HEK293 (cell line): ENCODE measurements around the gene GABPB1.

Experiments used
- CTCF ChIA-PET: fragments of 350-600 bp; formaldehyde crosslinking; extraction: SDS; loops from one replicate; lab custom pipeline; 2021; ENCODE audit warnings: antibody characterized with exemption; lab: Yijun Ruan, JAX
- POLR2A ChIA-PET: fragments of 300-600 bp; formaldehyde crosslinking; extraction: SDS; loops from one replicate; lab custom pipeline; 2020; ENCODE audit warnings: antibody characterized with exemption, inconsistent platforms; lab: Yijun Ruan, JAX
- H3K27ac ChIP-seq: fragments of 200-500 bp; sonication (Bioruptor generic); 2 replicates; pipeline ENCODE4 v1.5.1; 2014; ENCODE audit warnings: low read depth, low read length, control low read depth, inconsistent platforms; ENCODE audit errors: extremely low read depth
- H3K36me3 ChIP-seq, 2 experiments: fragments of 200-500 bp in 1 of 2; sonication (Bioruptor generic) in 1 of 2; 1 replicate in 1 of 2; 2 replicates in 1 of 2; pipeline ENCODE4 v1.5.1; 2014 to 2017; ENCODE audit warnings: inconsistent platforms in 2 of 2, low read length in 2 of 2; ENCODE audit not compliant: control insufficient read depth in 2 of 2, insufficient read depth in 1 of 2
- H3K4me1 ChIP-seq: fragments of 200-500 bp; sonication (Bioruptor generic); 2 replicates; pipeline ENCODE4 v1.5.1; 2014; ENCODE audit warnings: mild to moderate bottlenecking, low read length, inconsistent platforms; ENCODE audit not compliant: control insufficient read depth, insufficient read depth
- H3K4me3 ChIP-seq: 2 replicates; pipeline ENCODE4 v1.5.1; 2011; ENCODE audit warnings: low read depth, mild to moderate bottlenecking, control low read depth, low read length, moderate library complexity
- H3K9me3 ChIP-seq: fragments of 200-500 bp; sonication (Bioruptor generic); 2 replicates; pipeline ENCODE4 v1.5.1; 2014; ENCODE audit warnings: low read depth, low read length, inconsistent platforms; ENCODE audit not compliant: control insufficient read depth, insufficient read depth
- CTCF ChIP-seq: fragments of 450-650 bp; formaldehyde crosslinking; IDR thresholded peaks from 2 replicates; pipeline ENCODE4 v1.5.1; 2016; ENCODE audit warnings: missing biosample characterization, missing genetic modification characterization
- HOXD13 ChIP-seq: sonication (generic); formaldehyde crosslinking; IDR thresholded peaks from 2 replicates; pipeline ENCODE4 v1.8.0; 2022; ENCODE audit warnings: missing genetic modification reagents, borderline replicate concordance
- KLF7 ChIP-seq: fragments of 450-650 bp; formaldehyde crosslinking; IDR thresholded peaks from 2 replicates; pipeline ENCODE4 v1.5.1; 2016; ENCODE audit warnings: missing biosample characterization, missing genetic modification characterization, borderline replicate concordance
- KLF8 ChIP-seq: fragments of 450-650 bp; formaldehyde crosslinking; IDR thresholded peaks from 2 replicates; pipeline ENCODE4 v1.5.1; 2016; ENCODE audit warnings: missing biosample characterization, missing genetic modification characterization
- SCRT1 ChIP-seq: fragments of 450-650 bp; formaldehyde crosslinking; IDR thresholded peaks from 2 replicates; pipeline ENCODE4 v1.5.1; 2016; ENCODE audit warnings: missing biosample characterization, missing genetic modification characterization, borderline replicate concordance
- ZBTB44 ChIP-seq: fragments of 450-650 bp; IDR thresholded peaks from 2 replicates; pipeline ENCODE4 v1.5.1; 2018; ENCODE audit warnings: missing biosample characterization, mild to moderate bottlenecking, missing genetic modification characterization
- ZNF223 ChIP-seq: fragments of 450-650 bp; formaldehyde crosslinking; IDR thresholded peaks from 2 replicates; pipeline ENCODE4 v1.5.1; 2016; ENCODE audit warnings: missing biosample characterization, missing genetic modification characterization
- ZNF24 ChIP-seq: fragments of 450-650 bp; formaldehyde crosslinking; IDR thresholded peaks from 2 replicates; pipeline ENCODE4 v1.5.1; 2016; ENCODE audit warnings: missing biosample characterization, missing genetic modification characterization
- ZNF366 ChIP-seq: fragments of 450-650 bp; formaldehyde crosslinking; conservative IDR thresholded peaks from 2 replicates; pipeline ENCODE4 v1.5.1; 2016; ENCODE audit warnings: missing biosample characterization, missing genetic modification characterization
- ZNF394 ChIP-seq: fragments of 450-650 bp; formaldehyde crosslinking; IDR thresholded peaks from 2 replicates; pipeline ENCODE4 v1.5.1; 2016; ENCODE audit warnings: missing biosample characterization, missing genetic modification characterization, mild to moderate bottlenecking, moderate library complexity, borderline replicate concordance
- ZNF449 ChIP-seq: fragments of 450-650 bp; formaldehyde crosslinking; IDR thresholded peaks from 2 replicates; pipeline ENCODE4 v1.5.1; 2017; ENCODE audit warnings: missing biosample characterization, mild to moderate bottlenecking, missing genetic modification characterization, moderate library complexity
- ZNF473 ChIP-seq: fragments of 450-650 bp; formaldehyde crosslinking; IDR thresholded peaks from 2 replicates; pipeline ENCODE4 v1.5.1; 2017; ENCODE audit warnings: missing biosample characterization, missing genetic modification characterization
- ZNF521 ChIP-seq: fragments of 450-650 bp; formaldehyde crosslinking; IDR thresholded peaks from 2 replicates; pipeline ENCODE4 v1.5.1; 2017; ENCODE audit warnings: missing biosample characterization, mild to moderate bottlenecking, missing genetic modification characterization
- ZNF571 ChIP-seq: fragments of 450-650 bp; formaldehyde crosslinking; IDR thresholded peaks from 2 replicates; pipeline ENCODE4 v1.5.0; 2017; ENCODE audit warnings: missing biosample characterization, missing genetic modification characterization
- ZNF621 ChIP-seq: fragments of 450-650 bp; formaldehyde crosslinking; IDR thresholded peaks from 2 replicates; pipeline ENCODE4 v1.5.1; 2017; ENCODE audit warnings: missing biosample characterization, missing genetic modification characterization
- ZNF658 ChIP-seq: fragments of 450-650 bp; formaldehyde crosslinking; IDR thresholded peaks from 2 replicates; pipeline ENCODE4; 2016; ENCODE audit warnings: missing biosample characterization, missing genetic modification characterization
- ZNF707 ChIP-seq: fragments of 450-650 bp; formaldehyde crosslinking; IDR thresholded peaks from 2 replicates; pipeline ENCODE4 v1.5.1; 2016; ENCODE audit warnings: missing biosample characterization, missing genetic modification characterization
- TF ChIP-seq, protein P1 (sequence below): fragments of 450-650 bp; formaldehyde crosslinking; IDR thresholded peaks from 2 replicates; pipeline ENCODE4 v1.5.1; 2016; ENCODE audit warnings: missing biosample characterization, missing genetic modification characterization
- TF ChIP-seq, protein P2 (sequence below): fragments of 450-650 bp; formaldehyde crosslinking; IDR thresholded peaks from 2 replicates; pipeline ENCODE4 v1.5.1; 2016; ENCODE audit warnings: missing biosample characterization, missing genetic modification characterization, borderline replicate concordance
- TF ChIP-seq, protein P3 (sequence below): fragments of 450-650 bp; formaldehyde crosslinking; IDR thresholded peaks from 2 replicates; pipeline ENCODE4 v1.5.1; 2016; ENCODE audit warnings: missing biosample characterization, missing genetic modification characterization

GABPB1 gene

GRCh38 chr15:50302581-50302980 lies 52.4 kb downstream of the GABPB1 start (continued):
- no peak for TF ChIP-seq CTCF (tag by site-specific recombination)
- TF ChIP-seq ZNF449 (tag by site-specific recombination): no peak
- TF ChIP-seq ZNF571: no peak
- TF ChIP-seq ZNF658: no peak

- no peaks in the 10 kb centered on the region for H3K4me1 ChIP-seq
- CTCF ChIA-PET: interaction anchor here (1.7 kb wide), 1 partner anchor 18 kb away, joined by 5 read pairs; no protein-coding TSS in a partner anchor
- H3K27ac ChIP-seq: no peak overlapping the region
- TF ChIP-seq ZNF473 (no peak), KLF8 (no peak), ZNF223 (tag by site-specific recombination) (no peak), ZNF521 (tag by site-specific recombination) (no peak), ZNF394 (tag by site-specific recombination) (no peak), ZNF621 (tag by site-specific recombination) (no peak), HOXD13 (CRISPR knock-in tag) (no peak), KLF7 (tag by site-specific recombination) (no peak), ZNF24 (no peak), ZNF366 (no peak), ZNF707 (no peak), ZBTB44 (tag by site-specific recombination) (no peak), SCRT1 (no peak)
- TF ChIP-seq, protein P1, sequence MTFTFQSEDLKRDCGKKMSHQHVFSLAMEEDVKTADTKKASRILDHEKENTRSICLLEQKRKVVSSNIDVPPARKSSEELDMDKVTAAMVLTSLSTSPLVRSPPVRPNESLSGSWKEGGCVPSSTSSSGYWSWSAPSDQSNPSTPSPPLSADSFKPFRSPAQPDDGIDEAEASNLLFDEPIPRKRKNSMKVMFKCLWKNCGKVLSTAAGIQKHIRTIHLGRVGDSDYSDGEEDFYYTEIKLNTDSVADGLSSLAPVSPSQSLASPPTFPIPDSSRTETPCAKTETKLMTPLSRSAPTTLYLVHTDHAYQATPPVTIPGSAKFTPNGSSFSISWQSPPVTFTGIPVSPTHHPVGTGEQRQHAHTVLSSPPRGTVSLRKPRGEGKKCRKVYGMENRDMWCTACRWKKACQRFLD (tag by site-specific recombination): no peak
- TF ChIP-seq, protein P2, sequence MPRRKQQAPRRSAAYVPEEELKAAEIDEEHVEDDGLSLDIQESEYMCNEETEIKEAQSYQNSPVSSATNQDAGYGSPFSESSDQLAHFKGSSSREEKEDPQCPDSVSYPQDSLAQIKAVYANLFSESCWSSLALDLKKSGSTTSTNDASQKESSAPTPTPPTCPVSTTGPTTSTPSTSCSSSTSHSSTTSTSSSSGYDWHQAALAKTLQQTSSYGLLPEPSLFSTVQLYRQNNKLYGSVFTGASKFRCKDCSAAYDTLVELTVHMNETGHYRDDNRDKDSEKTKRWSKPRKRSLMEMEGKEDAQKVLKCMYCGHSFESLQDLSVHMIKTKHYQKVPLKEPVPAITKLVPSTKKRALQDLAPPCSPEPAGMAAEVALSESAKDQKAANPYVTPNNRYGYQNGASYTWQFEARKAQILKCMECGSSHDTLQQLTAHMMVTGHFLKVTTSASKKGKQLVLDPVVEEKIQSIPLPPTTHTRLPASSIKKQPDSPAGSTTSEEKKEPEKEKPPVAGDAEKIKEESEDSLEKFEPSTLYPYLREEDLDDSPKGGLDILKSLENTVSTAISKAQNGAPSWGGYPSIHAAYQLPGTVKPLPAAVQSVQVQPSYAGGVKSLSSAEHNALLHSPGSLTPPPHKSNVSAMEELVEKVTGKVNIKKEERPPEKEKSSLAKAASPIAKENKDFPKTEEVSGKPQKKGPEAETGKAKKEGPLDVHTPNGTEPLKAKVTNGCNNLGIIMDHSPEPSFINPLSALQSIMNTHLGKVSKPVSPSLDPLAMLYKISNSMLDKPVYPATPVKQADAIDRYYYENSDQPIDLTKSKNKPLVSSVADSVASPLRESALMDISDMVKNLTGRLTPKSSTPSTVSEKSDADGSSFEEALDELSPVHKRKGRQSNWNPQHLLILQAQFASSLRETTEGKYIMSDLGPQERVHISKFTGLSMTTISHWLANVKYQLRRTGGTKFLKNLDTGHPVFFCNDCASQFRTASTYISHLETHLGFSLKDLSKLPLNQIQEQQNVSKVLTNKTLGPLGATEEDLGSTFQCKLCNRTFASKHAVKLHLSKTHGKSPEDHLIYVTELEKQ: no peak
- TF ChIP-seq, protein P3, sequence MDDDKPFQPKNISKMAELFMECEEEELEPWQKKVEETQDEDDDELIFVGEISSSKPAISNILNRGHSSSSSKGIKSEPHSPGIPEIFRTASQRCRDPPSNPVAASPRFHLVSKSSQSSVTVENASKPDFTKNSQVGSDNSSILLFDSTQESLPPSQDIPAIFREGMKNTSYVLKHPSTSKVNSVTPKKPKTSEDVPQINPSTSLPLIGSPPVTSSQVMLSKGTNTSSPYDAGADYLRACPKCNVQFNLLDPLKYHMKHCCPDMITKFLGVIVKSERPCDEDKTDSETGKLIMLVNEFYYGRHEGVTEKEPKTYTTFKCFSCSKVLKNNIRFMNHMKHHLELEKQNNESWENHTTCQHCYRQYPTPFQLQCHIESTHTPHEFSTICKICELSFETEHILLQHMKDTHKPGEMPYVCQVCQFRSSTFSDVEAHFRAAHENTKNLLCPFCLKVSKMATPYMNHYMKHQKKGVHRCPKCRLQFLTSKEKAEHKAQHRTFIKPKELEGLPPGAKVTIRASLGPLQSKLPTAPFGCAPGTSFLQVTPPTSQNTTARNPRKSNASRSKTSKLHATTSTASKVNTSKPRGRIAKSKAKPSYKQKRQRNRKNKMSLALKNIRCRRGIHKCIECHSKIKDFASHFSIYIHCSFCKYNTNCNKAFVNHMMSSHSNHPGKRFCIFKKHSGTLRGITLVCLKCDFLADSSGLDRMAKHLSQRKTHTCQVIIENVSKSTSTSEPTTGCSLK: no peak
- TF ChIP-seq, all 188 proteins: peak for 0
- Histone ChIP-seq H3K4me3 (no peak overlapping the region), H3K36me3 (peaks cover 12 to 24% of the 10 kb centered on the region in 2 experiments), H3K9me3 (no peaks in the 10 kb centered on the region)
- POLR2A ChIA-PET: interaction anchor here (1.2 kb wide), 1 partner anchor 126 kb away, joined by 4 read pairs; no protein-coding TSS in a partner anchor
Measured at GRCh38 chr15:50298340-50298739, 56.7 kb downstream of the GABPB1 start.
